Measurements from ENCODE around the gene FOXC1.

Gene FOXC1

GRCh38 chr6:1612974-1613306, 3.2 kb downstream of the FOXC1 start:
- DNase-seq (ENCODE audit: low read depth) = no peak

- DNase-seq (ENCODE audit: low read depth) = no peak
Observed at GRCh38 chr6:1613346-1613687, 3.6 kb downstream of the FOXC1 start.

- no peak for DNase-seq (ENCODE audit: low read depth)
Observed at GRCh38 chr6:1613688-1614447, 4.2 kb downstream of the FOXC1 start.

- no peak for DNase-seq (ENCODE audit: low read depth)
Observed at GRCh38 chr6:1614448-1615150, 4.9 kb downstream of the FOXC1 start.

GRCh38 chr6:1615151-1615852, 5.6 kb downstream of the FOXC1 start:
- no peak for DNase-seq (ENCODE audit: low read depth)

- no peak for DNase-seq (ENCODE audit: low read depth)
Observed at GRCh38 chr6:1615853-1616420, 6.2 kb downstream of the FOXC1 start.

- no peak for DNase-seq (ENCODE audit: low read depth)
Observed at GRCh38 chr6:1616701-1617463, 7.2 kb downstream of the FOXC1 start.

- no peak for DNase-seq (ENCODE audit: low read depth)
Observed at GRCh38 chr6:1617466-1618310, 8.0 kb downstream of the FOXC1 start.

- no peak for DNase-seq (ENCODE audit: low read depth)
Observed at GRCh38 chr6:1618311-1619097, 8.8 kb downstream of the FOXC1 start.

- DNase-seq (ENCODE audit: low read depth) = no peak
Observed at GRCh38 chr6:1619098-1619672, 9.5 kb downstream of the FOXC1 start.

- no peak for DNase-seq (ENCODE audit: low read depth)
Observed at GRCh38 chr6:1619673-1620503, 10.2 kb downstream of the FOXC1 start.

GRCh38 chr6:1620504-1621069, 10.9 kb downstream of the FOXC1 start:
- DNase-seq (ENCODE audit: low read depth) = no peak

GRCh38 chr6:1621070-1621701, 11.5 kb downstream of the FOXC1 start:
- DNase-seq (ENCODE audit: low read depth) = no peak

GRCh38 chr6:1622220-1622850, 12.6 kb downstream of the FOXC1 start:
- DNase-seq (ENCODE audit: low read depth) = no peak

- no peak for DNase-seq (ENCODE audit: low read depth)
Observed at GRCh38 chr6:1622851-1623768, 13.4 kb downstream of the FOXC1 start.

- DNase-seq (ENCODE audit: low read depth) = no peak
Observed at GRCh38 chr6:1623769-1624057, 14.0 kb downstream of the FOXC1 start.

All from CMK (cell line).